ENCODE results near the gene ZNF652. TPM values are rescaled to one million over a fixed set of nuclear protein-coding genes. Genes with fewer than 3 reads are reported as not detected.

ZNF652 gene
- total RNA-seq, 1 experiment from 2014 or later, result 18.2 TPM

DNA sequence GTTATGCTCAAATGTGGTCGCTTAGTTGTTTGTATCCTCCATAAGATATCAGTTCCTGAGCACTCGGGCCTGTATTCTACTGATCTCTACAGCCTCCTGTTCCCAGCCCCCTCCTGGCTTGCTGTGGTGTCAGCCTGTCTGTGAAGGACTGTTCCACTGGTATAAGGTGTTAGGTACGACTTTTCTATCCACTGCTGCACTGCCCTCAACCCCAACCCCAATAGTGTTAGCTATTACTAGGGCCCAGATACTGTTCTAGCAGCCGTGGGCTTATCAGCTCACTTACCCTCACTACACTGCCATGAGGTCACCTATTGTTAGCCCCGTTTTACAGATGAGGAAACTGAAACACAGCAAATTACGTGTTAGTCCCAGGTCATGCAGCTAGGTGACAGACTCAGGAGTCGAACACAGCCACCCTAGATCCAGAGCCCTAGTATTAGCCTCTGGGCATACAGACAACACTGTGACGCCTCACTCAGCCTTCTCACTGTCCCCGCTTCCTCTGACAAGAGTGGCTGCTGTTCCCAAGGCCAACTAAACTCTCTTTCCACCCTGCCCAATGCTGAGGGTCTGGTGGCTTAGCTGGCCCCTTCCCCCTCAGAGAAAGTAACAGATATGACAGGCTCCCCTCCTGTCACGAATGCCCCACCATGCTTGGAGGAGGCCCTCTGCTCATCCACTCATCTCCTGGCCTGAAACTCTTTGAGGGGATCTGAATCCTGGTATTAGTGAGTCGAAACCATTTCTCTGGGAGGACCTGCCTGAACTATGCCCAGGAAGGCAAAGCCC, 25.6 kb upstream of the ZNF652 start:
- Histone ChIP-seq H3F3A (ENCODE audit: low read length, unreplicated experiment) (no peaks in the 10 kb centered on the region), H3K9me2 (replicated peaks; ENCODE audit: low read length) (no peaks in the 10 kb centered on the region), H3K27ac (ENCODE audit: low read length) (no peak overlapping the region), H4K20me1 (ENCODE audit: low read length) (no peaks in the 10 kb centered on the region), H3K4me1 (ENCODE audit: insufficient read depth, low read length) (peaks cover 18% of the 10 kb centered on the region), H2AFZ (ENCODE audit: low read length) (no peak overlapping the region), H3K9ac (ENCODE audit: low read length) (no peak overlapping the region), H3K36me3 (ENCODE audit: low read depth, low read length) (no peaks in the 10 kb centered on the region), H3K4me3 (ENCODE audit: low read length) (no peak overlapping the region), H3K4me2 (ENCODE audit: low read length) (no peak overlapping the region), H3K27me3 (ENCODE audit: low read length) (no peaks in the 10 kb centered on the region), H3K79me2 (ENCODE audit: low read length) (no peaks in the 10 kb centered on the region), H3K9me3 (ENCODE audit: low read length) (no peaks in the 10 kb centered on the region)
- TF ChIP-seq, protein P1, sequence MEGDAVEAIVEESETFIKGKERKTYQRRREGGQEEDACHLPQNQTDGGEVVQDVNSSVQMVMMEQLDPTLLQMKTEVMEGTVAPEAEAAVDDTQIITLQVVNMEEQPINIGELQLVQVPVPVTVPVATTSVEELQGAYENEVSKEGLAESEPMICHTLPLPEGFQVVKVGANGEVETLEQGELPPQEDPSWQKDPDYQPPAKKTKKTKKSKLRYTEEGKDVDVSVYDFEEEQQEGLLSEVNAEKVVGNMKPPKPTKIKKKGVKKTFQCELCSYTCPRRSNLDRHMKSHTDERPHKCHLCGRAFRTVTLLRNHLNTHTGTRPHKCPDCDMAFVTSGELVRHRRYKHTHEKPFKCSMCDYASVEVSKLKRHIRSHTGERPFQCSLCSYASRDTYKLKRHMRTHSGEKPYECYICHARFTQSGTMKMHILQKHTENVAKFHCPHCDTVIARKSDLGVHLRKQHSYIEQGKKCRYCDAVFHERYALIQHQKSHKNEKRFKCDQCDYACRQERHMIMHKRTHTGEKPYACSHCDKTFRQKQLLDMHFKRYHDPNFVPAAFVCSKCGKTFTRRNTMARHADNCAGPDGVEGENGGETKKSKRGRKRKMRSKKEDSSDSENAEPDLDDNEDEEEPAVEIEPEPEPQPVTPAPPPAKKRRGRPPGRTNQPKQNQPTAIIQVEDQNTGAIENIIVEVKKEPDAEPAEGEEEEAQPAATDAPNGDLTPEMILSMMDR (conservative IDR thresholded peaks at IDR 0.05; ENCODE audit: low read depth, low read length), result no peak
- TF ChIP-seq EZH2phosphoT487 (IDR thresholded peaks at IDR 0.05; ENCODE audit: borderline replicate concordance, low read length) (no peak), EZH2 (IDR thresholded peaks at IDR 0.05; ENCODE audit: low read length, unreplicated experiment) (no peak)
- no TSS peak for BruUV-seq (replicated peaks)
- POLR2A ChIA-PET (ENCODE audit: unreplicated experiment), result no interaction called here
- CTCF ChIA-PET, result no interaction called here
- DNase-seq, result no peak
- ATAC-seq, result no peak
- intact Hi-C loops (cut with micrococcal nuclease), result no loop called here

DNA sequence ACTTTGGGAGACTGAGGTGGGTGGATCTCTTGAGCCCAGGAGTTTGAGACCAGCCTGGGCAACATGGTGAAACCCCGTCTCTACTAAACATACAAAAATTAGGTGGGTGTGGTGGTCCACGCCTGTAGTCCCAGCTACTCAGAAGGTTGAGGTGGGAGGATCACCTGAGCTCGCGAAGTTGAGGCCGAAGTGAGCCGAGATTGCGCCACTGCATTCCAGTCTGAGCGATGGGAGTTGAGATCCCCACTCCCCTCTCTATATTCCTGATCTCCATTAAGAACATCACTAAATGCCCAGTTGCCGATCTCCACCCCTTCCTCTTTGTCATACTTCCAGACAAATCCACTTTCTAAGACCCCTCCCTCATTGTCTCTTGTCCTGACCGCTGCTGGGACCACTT, 24.3 kb upstream of the ZNF652 start:
- H3K79me2 ChIP-seq (ENCODE audit: low read length), result no peaks in the 10 kb centered on the region
- H3K36me3 ChIP-seq (ENCODE audit: low read depth, low read length), result no peaks in the 10 kb centered on the region
- no peaks in the 10 kb centered on the region for H4K20me1 ChIP-seq (ENCODE audit: low read length)
- no peak overlapping the region for H3K27ac ChIP-seq (ENCODE audit: low read length)
- H2AFZ ChIP-seq (ENCODE audit: low read length), result no peak overlapping the region
- TF ChIP-seq EZH2 (IDR thresholded peaks at IDR 0.05; ENCODE audit: low read length, unreplicated experiment) (no peak), EZH2phosphoT487 (IDR thresholded peaks at IDR 0.05; ENCODE audit: borderline replicate concordance, low read length) (no peak)
- TF ChIP-seq, protein P1 (conservative IDR thresholded peaks at IDR 0.05; ENCODE audit: low read depth, low read length), result no peak
- ChIA-PET CTCF (no interaction called here), POLR2A (ENCODE audit: unreplicated experiment) (no interaction called here)
- no peaks in the 10 kb centered on the region for H3K9me3 ChIP-seq (ENCODE audit: low read length)
- no peaks in the 10 kb centered on the region for H3F3A ChIP-seq (ENCODE audit: low read length, unreplicated experiment)
- ATAC-seq, result no peak
- H3K27me3 ChIP-seq (ENCODE audit: low read length), result no peaks in the 10 kb centered on the region
- H3K4me3 ChIP-seq (ENCODE audit: low read length), result no peak overlapping the region
- no peak overlapping the region for H3K9ac ChIP-seq (ENCODE audit: low read length)
- DNase-seq, result no peak
- H3K4me2 ChIP-seq (ENCODE audit: low read length), result no peak overlapping the region
- intact Hi-C loops (cut with micrococcal nuclease), result no loop called here
- no TSS peak for BruUV-seq (replicated peaks)
- H3K4me1 ChIP-seq (ENCODE audit: insufficient read depth, low read length), result peaks cover 18% of the 10 kb centered on the region
- H3K9me2 ChIP-seq (replicated peaks; ENCODE audit: low read length), result no peaks in the 10 kb centered on the region

DNA sequence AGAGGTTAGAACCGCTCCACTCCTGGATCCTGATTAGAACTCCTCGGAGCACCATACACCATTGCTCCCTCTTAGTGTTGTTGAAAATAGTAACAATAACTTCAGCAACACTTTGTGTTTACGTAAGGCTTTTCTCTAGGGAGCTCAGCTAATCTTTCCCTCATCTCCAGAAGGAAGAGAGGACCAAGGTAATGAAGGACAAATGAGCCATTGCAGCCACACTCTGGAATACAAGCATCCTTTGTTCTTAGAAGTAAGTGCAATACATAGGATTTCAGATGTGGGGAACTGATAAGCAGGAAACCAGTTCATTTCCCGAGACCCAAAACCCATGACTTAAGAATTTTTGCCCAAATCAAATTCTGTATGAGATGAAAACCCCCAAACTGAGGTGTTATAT, 22.9 kb upstream of the ZNF652 start:
- Histone ChIP-seq H3K27me3 (ENCODE audit: low read length) (no peaks in the 10 kb centered on the region), H3K4me1 (ENCODE audit: insufficient read depth, low read length) (peaks cover 8% of the 10 kb centered on the region), H3K36me3 (ENCODE audit: low read depth, low read length) (no peaks in the 10 kb centered on the region), H3K27ac (ENCODE audit: low read length) (no peak overlapping the region), H3K9me3 (ENCODE audit: low read length) (no peaks in the 10 kb centered on the region), H2AFZ (ENCODE audit: low read length) (no peak overlapping the region), H3K4me2 (ENCODE audit: low read length) (no peak overlapping the region), H3K9me2 (replicated peaks; ENCODE audit: low read length) (no peaks in the 10 kb centered on the region), H4K20me1 (ENCODE audit: low read length) (no peaks in the 10 kb centered on the region), H3K79me2 (ENCODE audit: low read length) (no peaks in the 10 kb centered on the region), H3K4me3 (ENCODE audit: low read length) (no peak overlapping the region), H3F3A (ENCODE audit: low read length, unreplicated experiment) (no peaks in the 10 kb centered on the region), H3K9ac (ENCODE audit: low read length) (no peak overlapping the region)
- no peak for TF ChIP-seq EZH2phosphoT487 (IDR thresholded peaks at IDR 0.05; ENCODE audit: borderline replicate concordance, low read length)
- TF ChIP-seq, protein P1 (conservative IDR thresholded peaks at IDR 0.05; ENCODE audit: low read depth, low read length), result no peak
- TF ChIP-seq EZH2 (IDR thresholded peaks at IDR 0.05; ENCODE audit: low read length, unreplicated experiment), result no peak
- ATAC-seq (no peak), DNase-seq (no peak)
- no TSS peak for BruUV-seq (replicated peaks)
- CTCF ChIA-PET, result no interaction called here
- intact Hi-C loops (cut with micrococcal nuclease), result no loop called here
- POLR2A ChIA-PET (ENCODE audit: unreplicated experiment), result interaction anchor here (0.8 kb wide), 1 partner anchor 19 kb away, joined by 4 read pairs; no protein-coding TSS in a partner anchor
